ENCODE data around the gene ANKRD24.

The ANKRD24 gene

GRCh38 chr19:4174213-4174894, 8.1 kb upstream of the ANKRD24 start:
- H3K36me3 ChIP-seq (replicated peaks in 1 of 2; ENCODE audit: control insufficient read depth in 2 of 2, insufficient read depth in 2 of 2, low read length in 2 of 2), result peaks cover 0 to 30% of the 10 kb centered on the region in 2 donors
- H4K8ac ChIP-seq (ENCODE audit: low read depth, low read length), result no peak overlapping the region
- H3K23ac ChIP-seq (ENCODE audit: low read depth, low read length, poor library complexity), result no peak overlapping the region
- WGBS, 2 donors (ENCODE audit: extremely low coverage in 2 of 2, insufficient read length in 2 of 2, insufficient replicate concordance in 1 of 2), result no CpG with 5 or more reads among the region's 21 CpGs
- no peaks in the 10 kb centered on the region for H3K4me1 ChIP-seq (ENCODE audit: control insufficient read depth in 2 of 2, insufficient read depth in 1 of 2, low read depth in 1 of 2, low read length in 2 of 2)
- H3K4me3 ChIP-seq (ENCODE audit: low read length in 2 of 2), result no peak overlapping the region
- no peak overlapping the region for H4K91ac ChIP-seq (ENCODE audit: low read depth, low read length, poor library complexity)
- no peak overlapping the region for H2BK15ac ChIP-seq (ENCODE audit: low read length)
- no peak overlapping the region for H2AFZ ChIP-seq (ENCODE audit: low read length)
- H2BK5ac ChIP-seq (ENCODE audit: low read length), result no peak overlapping the region
- H2BK120ac ChIP-seq (ENCODE audit: low read depth, low read length), result no peak overlapping the region
- H3K4ac ChIP-seq (ENCODE audit: low read length), result no peak overlapping the region
- no peak overlapping the region for H3K4me2 ChIP-seq (ENCODE audit: insufficient read depth, low read length, poor library complexity, severe bottlenecking)
- H3K18ac ChIP-seq (ENCODE audit: low read length), result no peak overlapping the region
- H3K9me3 ChIP-seq (replicated peaks in 1 of 2; ENCODE audit: control insufficient read depth in 2 of 2, insufficient read depth in 1 of 2, low read depth in 1 of 2, low read length in 2 of 2), result no peaks in the 10 kb centered on the region
- no peak overlapping the region for H3K14ac ChIP-seq (ENCODE audit: low read length)
- peaks cover 2% of the 10 kb centered on the region for H3K79me1 ChIP-seq (ENCODE audit: low read depth, low read length)
- H3K9ac ChIP-seq (ENCODE audit: low read depth, low read length, poor library complexity), result no peak overlapping the region
- no peak overlapping the region for H3K27ac ChIP-seq (replicated peaks; ENCODE audit: low read length)
- no peak overlapping the region for H2BK12ac ChIP-seq (ENCODE audit: low read length)
- peaks cover 0 to 10% (median 9%) of the 10 kb centered on the region in 3 experiments for H3K27me3 ChIP-seq (ENCODE audit: control insufficient read depth in 3 of 3, insufficient read depth in 3 of 3, low read depth in 1 of 3, low read length in 3 of 3)
- no peak overlapping the region for H2AK5ac ChIP-seq (ENCODE audit: low read depth, low read length)
- DNase-seq (ENCODE audit: low spot score), result no peak

GRCh38 chr19:4174895-4175668, 7.4 kb upstream of the ANKRD24 start:
- WGBS, 2 donors (ENCODE audit: extremely low coverage in 2 of 2, insufficient read length in 2 of 2, insufficient replicate concordance in 1 of 2), result no CpG with 5 or more reads among the region's 41 CpGs
- Histone ChIP-seq H2BK12ac (ENCODE audit: low read length) (no peak overlapping the region), H3K4me2 (ENCODE audit: insufficient read depth, low read length, poor library complexity, severe bottlenecking) (no peak overlapping the region), H2BK15ac (ENCODE audit: low read length) (no peak overlapping the region), H2AFZ (ENCODE audit: low read length) (no peak overlapping the region), H3K9ac (ENCODE audit: low read depth, low read length, poor library complexity) (no peak overlapping the region), H4K8ac (ENCODE audit: low read depth, low read length) (no peak overlapping the region), H3K27me3 (ENCODE audit: control insufficient read depth in 3 of 3, insufficient read depth in 3 of 3, low read depth in 1 of 3, low read length in 3 of 3) (peaks cover 0 to 10% (median 9%) of the 10 kb centered on the region in 3 experiments), H4K91ac (ENCODE audit: low read depth, low read length, poor library complexity) (no peak overlapping the region), H2AK5ac (ENCODE audit: low read depth, low read length) (no peak overlapping the region), H3K23ac (ENCODE audit: low read depth, low read length, poor library complexity) (peak overlapping the region; percentile 80), H3K4me1 (ENCODE audit: control insufficient read depth in 2 of 2, insufficient read depth in 1 of 2, low read depth in 1 of 2, low read length in 2 of 2) (no peaks in the 10 kb centered on the region), H3K4ac (ENCODE audit: low read length) (no peak overlapping the region), H3K27ac (replicated peaks; ENCODE audit: low read length) (no peak overlapping the region), H3K4me3 (ENCODE audit: low read length in 2 of 2) (no peak overlapping the region), H3K79me1 (ENCODE audit: low read depth, low read length) (peaks cover 2% of the 10 kb centered on the region), H3K9me3 (replicated peaks in 1 of 2; ENCODE audit: control insufficient read depth in 2 of 2, insufficient read depth in 1 of 2, low read depth in 1 of 2, low read length in 2 of 2) (no peaks in the 10 kb centered on the region), H2BK5ac (ENCODE audit: low read length) (no peak overlapping the region), H3K18ac (ENCODE audit: low read length) (no peak overlapping the region), H3K14ac (ENCODE audit: low read length) (no peak overlapping the region), H2BK120ac (ENCODE audit: low read depth, low read length) (no peak overlapping the region), H3K36me3 (replicated peaks in 1 of 2; ENCODE audit: control insufficient read depth in 2 of 2, insufficient read depth in 2 of 2, low read length in 2 of 2) (peaks cover under 1 to 37% of the 10 kb centered on the region in 2 donors)
- no peak for DNase-seq (ENCODE audit: low spot score)

DNA sequence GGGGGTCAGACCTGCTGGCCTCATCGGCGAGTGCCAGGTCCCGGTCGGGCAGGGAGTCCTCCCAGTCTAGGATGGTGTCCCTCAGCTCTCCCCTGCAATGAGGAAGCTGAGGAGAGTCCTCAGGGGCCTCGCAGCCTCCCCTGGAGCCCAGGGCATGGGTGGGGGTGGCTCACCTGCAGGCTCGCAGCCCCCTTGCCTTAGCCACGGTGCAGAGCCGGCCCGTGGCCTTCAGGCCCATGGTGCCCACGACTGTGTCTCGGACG, 6.9 kb upstream of the ANKRD24 start:
- H2BK12ac ChIP-seq (ENCODE audit: low read length), result no peak overlapping the region
- peak overlapping the region; percentile 80 for H3K23ac ChIP-seq (ENCODE audit: low read depth, low read length, poor library complexity)
- peaks cover 2% of the 10 kb centered on the region for H3K79me1 ChIP-seq (ENCODE audit: low read depth, low read length)
- H3K4me3 ChIP-seq (ENCODE audit: low read length in 2 of 2), result no peak overlapping the region
- peaks cover 4 to 43% of the 10 kb centered on the region in 2 donors for H3K36me3 ChIP-seq (replicated peaks in 1 of 2; ENCODE audit: control insufficient read depth in 2 of 2, insufficient read depth in 2 of 2, low read length in 2 of 2)
- H3K4ac ChIP-seq (ENCODE audit: low read length), result no peak overlapping the region
- no peak overlapping the region for H3K18ac ChIP-seq (ENCODE audit: low read length)
- H2AK5ac ChIP-seq (ENCODE audit: low read depth, low read length), result no peak overlapping the region
- no peak for DNase-seq (ENCODE audit: low spot score)
- H2BK5ac ChIP-seq (ENCODE audit: low read length), result no peak overlapping the region
- no CpG with 5 or more reads among the region's 12 CpGs for WGBS, 2 donors (ENCODE audit: extremely low coverage in 2 of 2, insufficient read length in 2 of 2, insufficient replicate concordance in 1 of 2)
- H3K27ac ChIP-seq (replicated peaks; ENCODE audit: low read length), result no peak overlapping the region
- no peak overlapping the region for H2BK15ac ChIP-seq (ENCODE audit: low read length)
- no peak overlapping the region for H2BK120ac ChIP-seq (ENCODE audit: low read depth, low read length)
- peaks cover 0 to 10% (median 9%) of the 10 kb centered on the region in 3 experiments for H3K27me3 ChIP-seq (ENCODE audit: control insufficient read depth in 3 of 3, insufficient read depth in 3 of 3, low read depth in 1 of 3, low read length in 3 of 3)
- no peak overlapping the region for H4K8ac ChIP-seq (ENCODE audit: low read depth, low read length)
- no peak overlapping the region for H2AFZ ChIP-seq (ENCODE audit: low read length)
- no peak overlapping the region for H4K91ac ChIP-seq (ENCODE audit: low read depth, low read length, poor library complexity)
- no peak overlapping the region for H3K14ac ChIP-seq (ENCODE audit: low read length)
- H3K4me2 ChIP-seq (ENCODE audit: insufficient read depth, low read length, poor library complexity, severe bottlenecking), result no peak overlapping the region
- H3K9me3 ChIP-seq (replicated peaks in 1 of 2; ENCODE audit: control insufficient read depth in 2 of 2, insufficient read depth in 1 of 2, low read depth in 1 of 2, low read length in 2 of 2), result no peaks in the 10 kb centered on the region
- H3K4me1 ChIP-seq (ENCODE audit: control insufficient read depth in 2 of 2, insufficient read depth in 1 of 2, low read depth in 1 of 2, low read length in 2 of 2), result no peaks in the 10 kb centered on the region
- no peak overlapping the region for H3K9ac ChIP-seq (ENCODE audit: low read depth, low read length, poor library complexity)

- H2BK5ac ChIP-seq (ENCODE audit: low read length), result no peak overlapping the region
- H2BK15ac ChIP-seq (ENCODE audit: low read length), result no peak overlapping the region
- WGBS, 2 donors (ENCODE audit: extremely low coverage in 2 of 2, insufficient read length in 2 of 2, insufficient replicate concordance in 1 of 2), result no CpG with 5 or more reads among the region's 5 CpGs
- H2AK5ac ChIP-seq (ENCODE audit: low read depth, low read length), result no peak overlapping the region
- H3K4me2 ChIP-seq (ENCODE audit: insufficient read depth, low read length, poor library complexity, severe bottlenecking), result peak overlapping the region; percentile 2
- H3K36me3 ChIP-seq (replicated peaks in 1 of 2; ENCODE audit: control insufficient read depth in 2 of 2, insufficient read depth in 2 of 2, low read length in 2 of 2), result peaks cover 5 to 45% of the 10 kb centered on the region in 2 donors
- no peak overlapping the region for H3K9ac ChIP-seq (ENCODE audit: low read depth, low read length, poor library complexity)
- H3K23ac ChIP-seq (ENCODE audit: low read depth, low read length, poor library complexity), result no peak overlapping the region
- H3K79me1 ChIP-seq (ENCODE audit: low read depth, low read length), result peaks cover 9% of the 10 kb centered on the region
- no peak overlapping the region for H3K4me3 ChIP-seq (ENCODE audit: low read length in 2 of 2)
- H3K27me3 ChIP-seq (ENCODE audit: control insufficient read depth in 3 of 3, insufficient read depth in 3 of 3, low read depth in 1 of 3, low read length in 3 of 3), result peaks cover 0 to 6% (median 6%) of the 10 kb centered on the region in 3 experiments
- no peak overlapping the region for H2AFZ ChIP-seq (ENCODE audit: low read length)
- H4K8ac ChIP-seq (ENCODE audit: low read depth, low read length), result no peak overlapping the region
- DNase-seq (ENCODE audit: low spot score), result no peak
- no peak overlapping the region for H2BK12ac ChIP-seq (ENCODE audit: low read length)
- H3K14ac ChIP-seq (ENCODE audit: low read length), result no peak overlapping the region
- no peak overlapping the region for H3K27ac ChIP-seq (replicated peaks; ENCODE audit: low read length)
- H3K18ac ChIP-seq (ENCODE audit: low read length), result no peak overlapping the region
- no peaks in the 10 kb centered on the region for H3K9me3 ChIP-seq (replicated peaks in 1 of 2; ENCODE audit: control insufficient read depth in 2 of 2, insufficient read depth in 1 of 2, low read depth in 1 of 2, low read length in 2 of 2)
- no peak overlapping the region for H4K91ac ChIP-seq (ENCODE audit: low read depth, low read length, poor library complexity)
- no peak overlapping the region for H3K4ac ChIP-seq (ENCODE audit: low read length)
- no peak overlapping the region for H2BK120ac ChIP-seq (ENCODE audit: low read depth, low read length)
- H3K4me1 ChIP-seq (ENCODE audit: control insufficient read depth in 2 of 2, insufficient read depth in 1 of 2, low read depth in 1 of 2, low read length in 2 of 2), result peaks cover 0 to 3% of the 10 kb centered on the region in 2 donors
These were observed 5.3 kb upstream of the ANKRD24 start for GRCh38 chr19:4177146-4177545.

Data from neuronal stem cell (in vitro differentiated cells).